ENCODE measurements around the gene PRKCZ.
"Not testable (repeated sequence)": the region's sequence is repeated elsewhere in the genome, so short reads cannot be mapped to it uniquely, and the experiment has no call there.

Gene PRKCZ

GRCh38 chr1:2144501-2145090 is 94.4 kb downstream of the PRKCZ start:
- H3K36me3 ChIP-seq (ENCODE audit: insufficient read depth, insufficient read length, low read length) = peaks cover 37% of the 10 kb centered on the region
- H3K9me3 ChIP-seq (ENCODE audit: insufficient read depth, low read length) = no peaks in the 10 kb centered on the region
- no peak overlapping the region for H3K4me3 ChIP-seq (ENCODE audit: insufficient read length, low read depth)
- H3K4me1 ChIP-seq (ENCODE audit: insufficient read depth, insufficient read length) = peaks cover 3% of the 10 kb centered on the region
- H3K9ac ChIP-seq (ENCODE audit: insufficient read length, low read depth) = no peak overlapping the region
- TF ChIP-seq YY1 (IDR thresholded peaks at IDR 0.05; ENCODE audit: insufficient read depth, insufficient read length) (no peak), SUZ12 (IDR thresholded peaks at IDR 0.05; ENCODE audit: extremely low read depth, insufficient read depth, insufficient read length) (no peak), ZNF274 (IDR thresholded peaks at IDR 0.05; ENCODE audit: low read depth, low read length) (no peak)
- no peaks in the 10 kb centered on the region for H3K27me3 ChIP-seq (ENCODE audit: insufficient read depth, insufficient read length)
- DNase-seq (ENCODE audit: low read depth, low spot score) = no peak

GRCh38 chr1:2145946-2146835 is 96.0 kb downstream of the PRKCZ start:
- no peaks in the 10 kb centered on the region for H3K9me3 ChIP-seq (ENCODE audit: insufficient read depth, low read length)
- H3K4me3 ChIP-seq (ENCODE audit: insufficient read length, low read depth) = no peak overlapping the region
- H3K27me3 ChIP-seq (ENCODE audit: insufficient read depth, insufficient read length) = no peaks in the 10 kb centered on the region
- DNase-seq (ENCODE audit: low read depth, low spot score) = no peak
- peaks cover 41% of the 10 kb centered on the region for H3K36me3 ChIP-seq (ENCODE audit: insufficient read depth, insufficient read length, low read length)
- peaks cover 3% of the 10 kb centered on the region for H3K4me1 ChIP-seq (ENCODE audit: insufficient read depth, insufficient read length)
- H3K9ac ChIP-seq (ENCODE audit: insufficient read length, low read depth) = no peak overlapping the region
- TF ChIP-seq ZNF274 (IDR thresholded peaks at IDR 0.05; ENCODE audit: low read depth, low read length) (no peak), YY1 (IDR thresholded peaks at IDR 0.05; ENCODE audit: insufficient read depth, insufficient read length) (no peak), SUZ12 (IDR thresholded peaks at IDR 0.05; ENCODE audit: extremely low read depth, insufficient read depth, insufficient read length) (no peak)

DNA sequence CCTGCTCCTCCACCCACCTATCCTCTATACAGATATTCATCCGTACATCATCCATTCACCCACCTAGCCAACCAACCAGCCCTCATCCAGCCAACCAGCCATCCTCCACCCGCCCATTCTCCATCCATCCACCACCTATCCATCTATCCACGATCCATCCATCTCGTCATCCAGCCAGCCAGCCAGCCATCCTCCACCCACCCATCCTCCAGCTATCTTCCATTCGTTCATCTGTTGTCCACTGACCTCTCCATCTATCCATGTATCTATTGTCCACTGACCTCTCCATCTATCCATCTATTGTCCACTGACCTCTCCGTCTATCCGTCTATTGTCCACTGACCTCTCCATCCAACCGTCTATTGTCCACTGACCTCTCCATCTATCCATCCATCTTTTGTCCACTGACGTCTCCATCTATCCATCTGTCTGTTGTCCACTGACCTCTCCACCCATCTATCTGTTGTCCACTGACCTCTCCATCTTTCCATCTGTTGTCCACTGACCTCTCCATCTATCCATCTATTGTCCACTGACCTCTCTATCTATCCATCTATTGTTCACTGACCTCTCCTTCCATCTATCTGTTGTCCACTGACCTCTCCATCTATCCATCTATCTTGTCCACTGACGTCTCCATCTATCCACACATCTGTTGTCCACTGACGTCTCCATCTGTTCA is 96.8 kb downstream of the PRKCZ start:
- H3K9me3 ChIP-seq (ENCODE audit: insufficient read depth, low read length) = no peaks in the 10 kb centered on the region
- no peak overlapping the region for H3K9ac ChIP-seq (ENCODE audit: insufficient read length, low read depth)
- DNase-seq (ENCODE audit: low read depth, low spot score) = no peak
- TF ChIP-seq SUZ12 (IDR thresholded peaks at IDR 0.05; ENCODE audit: extremely low read depth, insufficient read depth, insufficient read length) = no peak
- TF ChIP-seq ZNF274 (IDR thresholded peaks at IDR 0.05; ENCODE audit: low read depth, low read length) = no peak
- no peak for TF ChIP-seq YY1 (IDR thresholded peaks at IDR 0.05; ENCODE audit: insufficient read depth, insufficient read length)
- no peaks in the 10 kb centered on the region for H3K27me3 ChIP-seq (ENCODE audit: insufficient read depth, insufficient read length)
- no peak overlapping the region for H3K4me3 ChIP-seq (ENCODE audit: insufficient read length, low read depth)
- H3K36me3 ChIP-seq (ENCODE audit: insufficient read depth, insufficient read length, low read length) = peaks cover 45% of the 10 kb centered on the region
- H3K4me1 ChIP-seq (ENCODE audit: insufficient read depth, insufficient read length) = peaks cover 3% of the 10 kb centered on the region

DNA sequence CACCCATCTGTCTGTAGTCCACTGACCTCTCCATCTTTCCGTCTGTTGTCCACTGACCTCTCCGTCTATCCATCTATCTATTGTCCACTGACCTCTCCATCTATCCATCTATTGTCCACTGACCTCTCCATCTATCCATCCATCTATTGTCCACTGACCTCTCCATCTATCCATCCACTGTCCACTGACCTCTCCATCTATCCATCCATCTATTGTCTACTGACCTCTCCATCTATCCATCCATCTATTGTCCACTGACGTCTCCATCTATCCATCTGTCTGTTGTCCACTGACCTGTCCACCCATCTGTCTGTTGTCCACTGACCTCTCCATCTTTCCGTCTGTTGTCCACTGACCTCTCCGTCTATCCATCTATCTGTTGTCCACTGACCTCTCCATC is 97.7 kb downstream of the PRKCZ start:
- H3K4me1 ChIP-seq (ENCODE audit: insufficient read depth, insufficient read length); DNase-seq (ENCODE audit: low read depth, low spot score); H3K4me3 ChIP-seq (ENCODE audit: insufficient read length, low read depth); H3K27me3 ChIP-seq (ENCODE audit: insufficient read depth, insufficient read length); H3K9me3 ChIP-seq (ENCODE audit: insufficient read depth, low read length); H3K9ac ChIP-seq (ENCODE audit: insufficient read length, low read depth): not testable (repeated sequence)
- H3K36me3 ChIP-seq (ENCODE audit: insufficient read depth, insufficient read length, low read length) = peaks cover 49% of the 10 kb centered on the region

GRCh38 chr1:2148691-2149090 is 98.5 kb downstream of the PRKCZ start:
- H3K27me3 ChIP-seq (ENCODE audit: insufficient read depth, insufficient read length) = no peaks in the 10 kb centered on the region
- H3K4me1 ChIP-seq (ENCODE audit: insufficient read depth, insufficient read length) = peaks cover 3% of the 10 kb centered on the region
- TF ChIP-seq SUZ12 (IDR thresholded peaks at IDR 0.05; ENCODE audit: extremely low read depth, insufficient read depth, insufficient read length) (no peak), YY1 (IDR thresholded peaks at IDR 0.05; ENCODE audit: insufficient read depth, insufficient read length) (no peak), ZNF274 (IDR thresholded peaks at IDR 0.05; ENCODE audit: low read depth, low read length) (no peak)
- H3K9ac ChIP-seq (ENCODE audit: insufficient read length, low read depth) = no peak overlapping the region
- H3K36me3 ChIP-seq (ENCODE audit: insufficient read depth, insufficient read length, low read length) = peaks cover 52% of the 10 kb centered on the region
- no peak overlapping the region for H3K4me3 ChIP-seq (ENCODE audit: insufficient read length, low read depth)
- no peak for DNase-seq (ENCODE audit: low read depth, low spot score)
- no peaks in the 10 kb centered on the region for H3K9me3 ChIP-seq (ENCODE audit: insufficient read depth, low read length)

GRCh38 chr1:2150801-2151200 is 100.6 kb downstream of the PRKCZ start:
- Histone ChIP-seq H3K9me3 (ENCODE audit: insufficient read depth, low read length) (no peaks in the 10 kb centered on the region), H3K36me3 (ENCODE audit: insufficient read depth, insufficient read length, low read length) (peaks cover 55% of the 10 kb centered on the region), H3K4me3 (ENCODE audit: insufficient read length, low read depth) (no peak overlapping the region), H3K9ac (ENCODE audit: insufficient read length, low read depth) (no peak overlapping the region), H3K4me1 (ENCODE audit: insufficient read depth, insufficient read length) (peaks cover 3% of the 10 kb centered on the region), H3K27me3 (ENCODE audit: insufficient read depth, insufficient read length) (no peaks in the 10 kb centered on the region)
- no peak for DNase-seq (ENCODE audit: low read depth, low spot score)
- TF ChIP-seq SUZ12 (IDR thresholded peaks at IDR 0.05; ENCODE audit: extremely low read depth, insufficient read depth, insufficient read length) = no peak
- no peak for TF ChIP-seq YY1 (IDR thresholded peaks at IDR 0.05; ENCODE audit: insufficient read depth, insufficient read length)
- no peak for TF ChIP-seq ZNF274 (IDR thresholded peaks at IDR 0.05; ENCODE audit: low read depth, low read length)

DNA sequence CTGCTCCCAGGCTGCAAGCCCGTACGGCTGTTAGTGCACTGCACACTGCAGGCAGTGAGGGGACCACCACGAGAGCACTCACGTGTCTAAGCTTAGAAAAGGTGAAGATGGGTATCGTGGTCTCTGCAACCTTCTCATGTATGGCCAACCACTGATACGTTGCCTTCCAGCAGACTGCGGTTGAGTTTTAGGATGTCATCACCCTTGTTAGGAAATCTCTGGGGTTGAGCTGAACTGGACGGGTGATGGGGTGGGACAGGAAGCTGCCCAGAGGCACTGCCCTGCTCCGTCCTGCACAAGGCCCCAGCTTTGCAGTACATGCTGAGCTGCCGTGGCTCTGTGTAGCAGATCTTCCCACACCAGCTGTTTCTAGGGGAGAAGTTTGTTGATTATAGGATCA is 101.0 kb downstream of the PRKCZ start:
- DNase-seq (ENCODE audit: low read depth, low spot score) = no peak
- no peaks in the 10 kb centered on the region for H3K27me3 ChIP-seq (ENCODE audit: insufficient read depth, insufficient read length)
- TF ChIP-seq ZNF274 (IDR thresholded peaks at IDR 0.05; ENCODE audit: low read depth, low read length) (no peak), SUZ12 (IDR thresholded peaks at IDR 0.05; ENCODE audit: extremely low read depth, insufficient read depth, insufficient read length) (no peak), YY1 (IDR thresholded peaks at IDR 0.05; ENCODE audit: insufficient read depth, insufficient read length) (no peak)
- H3K9ac ChIP-seq (ENCODE audit: insufficient read length, low read depth) = no peak overlapping the region
- no peaks in the 10 kb centered on the region for H3K9me3 ChIP-seq (ENCODE audit: insufficient read depth, low read length)
- H3K4me3 ChIP-seq (ENCODE audit: insufficient read length, low read depth) = no peak overlapping the region
- H3K4me1 ChIP-seq (ENCODE audit: insufficient read depth, insufficient read length) = peaks cover 3% of the 10 kb centered on the region
- peaks cover 53% of the 10 kb centered on the region for H3K36me3 ChIP-seq (ENCODE audit: insufficient read depth, insufficient read length, low read length)

Data from NT2/D1 (cell line).